Uterine smooth muscle cell (primary cell): ENCODE data around the gene CFAP73. TPM values are rescaled to one million over a fixed set of nuclear protein-coding genes. Genes with fewer than 3 reads are reported as not detected.

Source experiments
- total RNA-seq: library from RNA; depleted of rRNA; stranded (reverse); fragments of >200 nt; gene quantifications from 2 replicates; pipeline ENCODE4 v1.2.3, GENCODE V29; 2014

CFAP73 gene
- total RNA-seq, result not detected in 2 replicates

DNA sequence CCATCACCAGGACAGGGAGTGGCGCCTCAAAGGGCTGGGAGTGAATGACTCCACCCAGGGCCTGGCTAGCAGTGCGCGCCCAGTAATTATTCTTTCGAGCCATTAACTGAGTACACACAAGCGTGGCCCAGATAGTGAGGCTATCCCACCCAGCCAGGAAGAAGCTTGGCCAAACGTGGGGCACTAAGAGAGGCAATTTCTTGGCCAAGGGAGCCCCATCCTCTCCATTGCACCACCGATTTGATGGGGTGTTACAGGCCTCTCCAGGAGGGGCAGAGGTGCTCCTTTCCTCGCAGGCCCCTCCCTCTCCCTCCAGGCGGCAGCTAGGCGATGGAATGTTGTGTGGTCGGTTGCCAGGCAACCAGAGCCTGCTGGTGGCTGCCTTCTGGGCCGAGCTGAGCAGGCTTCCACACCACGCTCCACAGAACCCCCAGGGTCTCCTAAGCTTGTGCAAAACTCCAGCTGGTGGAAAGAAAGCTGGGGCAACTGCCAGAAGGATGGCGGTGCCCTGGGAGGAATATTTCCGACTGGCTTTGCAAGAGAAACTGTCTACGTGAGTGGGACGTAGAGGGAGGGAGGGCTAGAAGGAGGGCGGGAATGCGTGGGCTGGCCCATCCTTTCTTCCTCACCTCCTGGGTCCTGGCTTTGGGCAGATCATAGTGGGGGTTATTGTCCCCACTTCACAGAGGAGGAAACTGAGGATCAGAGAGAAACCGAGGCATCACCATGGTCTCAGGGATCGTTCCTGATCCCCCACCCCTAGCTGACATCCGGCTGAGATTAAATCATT lies at the start of gene CFAP73:
TSS of gene CFAP73 (plus strand) at position 364 of the 790 bp plus-strand sequence. CDS start at position 498, 134 bp downstream.

DNA sequence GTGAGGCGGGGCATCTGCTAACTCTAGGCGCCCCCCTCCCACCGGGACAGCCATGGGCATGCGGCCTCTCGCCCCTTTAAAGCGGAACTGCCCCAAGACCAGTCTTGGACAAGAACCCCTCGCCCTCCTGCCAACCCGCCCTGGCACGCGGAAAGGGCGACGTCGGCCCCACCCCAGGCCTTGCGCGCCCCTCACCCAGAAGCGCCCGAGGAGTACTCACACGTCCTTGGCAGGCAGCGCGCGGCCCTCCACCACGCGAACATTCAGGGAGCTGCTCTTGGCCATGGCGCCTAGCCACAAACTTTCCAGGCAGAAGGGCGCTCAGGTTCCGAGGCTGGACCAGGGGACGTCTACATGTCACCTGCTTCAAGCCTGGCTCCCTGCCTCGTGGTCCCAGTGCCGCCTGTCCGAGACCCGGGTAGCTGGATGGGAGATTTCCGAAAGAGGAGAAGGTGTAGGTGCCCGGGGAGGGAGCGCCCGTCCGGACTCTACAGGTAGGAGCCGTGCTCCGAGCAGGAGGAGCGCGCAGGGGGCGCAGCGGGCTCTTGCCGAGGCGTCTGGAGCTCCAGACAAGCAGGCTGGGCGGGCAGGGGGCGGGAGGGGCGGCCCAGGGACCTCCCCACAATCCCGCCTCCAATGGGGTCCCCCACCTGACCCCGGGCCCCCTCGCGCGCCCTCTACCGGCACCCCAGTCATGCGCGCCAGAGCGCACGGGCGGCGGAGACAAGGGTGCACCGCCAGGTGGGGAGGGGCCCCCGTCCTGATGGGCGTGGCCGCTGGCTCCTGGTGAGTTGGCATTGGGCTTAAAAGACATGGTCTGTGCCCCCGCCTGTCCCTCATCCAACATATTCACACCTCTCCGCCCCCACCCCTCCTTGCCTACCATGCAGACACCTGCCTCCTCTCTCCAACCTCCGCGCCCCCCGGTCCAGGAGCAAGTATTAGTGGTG lies 14.1 kb upstream of the CFAP73 start, which contains the start of gene RASAL1:
TSS of gene RASAL1 (minus strand) at position 584 of the 950 bp plus-strand sequence. CDS start at position 285, 299 bp downstream.

DNA sequence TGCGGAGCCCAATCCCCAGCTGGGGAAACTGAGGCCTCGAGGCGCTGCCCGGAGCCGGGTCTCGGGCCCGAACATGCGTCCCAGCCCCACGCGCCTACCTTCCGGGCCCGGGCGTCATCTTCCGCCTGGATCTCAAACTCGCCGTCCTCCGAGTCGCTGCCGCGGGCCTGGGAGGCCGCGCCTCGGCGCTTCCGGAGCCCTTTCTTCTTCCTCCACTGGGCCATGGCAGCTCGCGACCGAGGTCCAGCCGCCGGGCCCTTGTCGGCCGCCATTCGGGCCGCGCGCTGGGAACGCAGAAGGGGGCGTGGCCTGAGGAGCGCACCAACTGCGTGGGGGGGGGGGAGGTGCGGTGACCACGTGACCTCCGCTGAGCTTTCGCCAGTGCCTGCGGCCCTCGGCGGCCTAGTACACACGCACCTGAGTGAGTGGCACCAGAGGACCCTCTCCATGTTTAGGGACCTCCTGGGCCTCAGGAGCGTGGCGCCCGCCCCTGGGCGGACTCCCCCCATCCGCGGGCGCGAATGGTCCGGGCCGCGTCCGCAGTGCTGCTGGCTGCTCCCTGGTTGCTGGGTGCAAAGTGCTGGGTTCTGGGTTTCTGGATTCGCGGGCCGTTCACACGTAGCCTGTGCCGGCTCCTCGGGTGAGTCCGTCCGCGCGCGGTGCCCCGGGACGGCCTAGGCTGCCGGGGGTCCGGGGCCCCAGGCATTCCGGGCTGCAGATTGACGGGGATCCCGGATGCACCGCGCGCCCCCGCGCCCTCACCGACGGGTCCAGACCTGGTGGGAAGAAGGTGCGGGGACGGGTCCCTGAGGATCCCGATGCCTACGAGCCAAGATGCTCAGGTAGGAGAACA lies 35.9 kb downstream of the CFAP73 start, which contains the start of the genes DDX54 and RITA1:
TSS of gene DDX54 (minus strand) at position 299 of the 853 bp plus-strand sequence. CDS start at position 272, 27 bp downstream.
TSS of gene RITA1 (plus strand) at position 542 of the 853 bp plus-strand sequence. CDS start 1,026 bp downstream, outside the sequence.

Other genes with a start within 250 kb of the CFAP73 start
- 0.33 and 1.4 TPM in 2 replicates for gene OAS1, start 242.8 kb upstream of the CFAP73 start, total RNA-seq
- gene OAS3, start 211.2 kb upstream of the CFAP73 start, total RNA-seq, result 7.7 and 11.1 TPM in 2 replicates
- gene OAS2, start 171.2 kb upstream of the CFAP73 start, total RNA-seq, result 0.77 and 1.1 TPM in 2 replicates
- under 0.01 TPM in 1 of 2 replicates, not detected in the other for gene DTX1, start 93.0 kb upstream of the CFAP73 start, total RNA-seq
- not detected in 2 replicates for gene RASAL1, start 14.0 kb upstream of the CFAP73 start, total RNA-seq
- 36.7 and 45.6 TPM in 2 replicates for gene DDX54, start 35.8 kb downstream of the CFAP73 start, total RNA-seq
- gene RITA1, start 36.0 kb downstream of the CFAP73 start, total RNA-seq, result 14.7 and 17.5 TPM in 2 replicates
- 12.0 and 34.0 TPM in 2 replicates for gene TPCN1, start 71.7 kb downstream of the CFAP73 start, total RNA-seq
- gene SLC8B1, start 185.4 kb downstream of the CFAP73 start, total RNA-seq, result 15.2 and 20.4 TPM in 2 replicates
- gene PLBD2, start 208.9 kb downstream of the CFAP73 start, total RNA-seq, result 33.5 and 56.9 TPM in 2 replicates